Kidney glomerular epithelial cell (primary cell): ENCODE data around the gene NDUFS4.
A peak's percentile ranks its signal among the peaks of the same experiment; 100 is the strongest.
"Not testable (repeated sequence)": the region's sequence is repeated elsewhere in the genome, so short reads cannot be mapped to it uniquely, and the experiment has no call there.

Experiments
- DNase-seq: peaks from one replicate; lab custom pipeline; 2025; lab: John Stamatoyannopoulos, UW

NDUFS4 gene

DNA sequence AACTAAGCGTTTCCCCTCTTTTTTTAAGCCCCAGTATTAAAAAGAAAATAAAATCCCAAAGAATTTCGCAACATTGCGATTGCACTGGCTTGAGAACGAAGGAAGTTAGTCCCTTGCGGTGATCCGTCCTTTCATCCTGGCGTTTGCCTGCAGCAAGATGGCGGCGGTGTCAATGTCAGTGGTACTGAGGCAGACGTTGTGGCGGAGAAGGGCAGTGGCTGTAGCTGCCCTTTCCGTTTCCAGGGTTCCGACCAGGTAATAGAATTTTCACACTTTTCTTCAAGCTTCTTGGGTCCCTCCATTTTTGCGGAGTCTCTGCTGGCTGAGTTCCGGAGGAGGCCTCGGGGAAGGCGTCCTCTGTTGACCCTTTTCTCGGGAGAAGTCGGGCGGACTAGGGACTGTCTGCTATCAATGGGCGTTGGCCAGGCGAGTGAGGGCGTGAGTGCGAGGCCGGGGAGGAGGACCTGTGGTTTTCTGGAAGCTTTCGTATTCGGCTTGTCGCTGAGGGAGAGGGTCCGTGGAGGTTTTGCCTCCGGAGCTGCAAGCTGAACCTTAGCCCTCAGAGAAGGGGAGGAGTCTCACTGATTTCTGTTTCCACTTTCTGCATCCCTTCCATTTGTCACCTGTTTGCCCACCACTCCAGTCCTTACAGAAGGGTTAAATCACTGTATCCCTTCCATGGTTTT is at the start of gene NDUFS4:
NDUFS4 (plus strand) TSS at position 134 of the 686 bp plus-strand sequence; CDS start at position 158, 24 bp downstream.
- DNase-seq: peak; percentile 90

DNA sequence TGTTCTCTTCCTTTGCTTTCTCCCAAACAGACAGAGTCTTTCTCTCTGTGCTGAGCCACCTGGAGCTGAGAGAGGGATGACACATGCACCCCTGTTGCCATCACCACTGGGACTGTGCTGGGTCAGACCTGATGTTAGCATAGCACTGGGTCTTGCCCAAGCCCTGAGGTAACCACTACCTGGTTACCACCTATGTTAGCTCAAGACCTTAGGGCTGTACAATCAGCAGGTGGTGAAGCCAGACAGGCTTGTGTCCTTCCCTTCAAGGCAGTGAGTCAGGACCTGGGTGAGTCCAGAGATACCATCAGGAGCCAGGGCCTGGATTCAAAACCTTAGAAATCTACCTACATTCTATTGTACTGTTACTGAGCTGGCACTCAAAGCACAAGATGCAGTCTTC is 47.9 kb upstream of the NDUFS4 start:
- DNase-seq: no peak

DNA sequence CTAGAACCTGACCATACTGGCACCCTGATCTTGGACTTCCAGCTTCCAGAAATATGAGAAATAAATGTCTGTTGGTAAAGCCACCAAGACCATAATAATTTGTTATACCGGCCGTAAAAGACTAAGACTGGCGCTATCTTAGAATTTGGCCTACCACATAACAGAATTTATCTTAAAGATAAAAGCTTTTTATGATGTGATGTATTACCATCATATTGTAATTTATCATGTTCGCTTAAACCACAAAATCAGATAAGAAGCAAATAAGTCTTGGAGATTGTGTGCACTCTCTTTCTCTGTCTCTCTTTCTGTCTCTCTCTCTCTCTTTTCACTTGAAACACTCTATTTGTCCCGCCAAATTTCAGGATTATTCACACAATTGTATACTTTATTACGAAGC is 44.5 kb upstream of the NDUFS4 start:
- DNase-seq: no peak

DNA sequence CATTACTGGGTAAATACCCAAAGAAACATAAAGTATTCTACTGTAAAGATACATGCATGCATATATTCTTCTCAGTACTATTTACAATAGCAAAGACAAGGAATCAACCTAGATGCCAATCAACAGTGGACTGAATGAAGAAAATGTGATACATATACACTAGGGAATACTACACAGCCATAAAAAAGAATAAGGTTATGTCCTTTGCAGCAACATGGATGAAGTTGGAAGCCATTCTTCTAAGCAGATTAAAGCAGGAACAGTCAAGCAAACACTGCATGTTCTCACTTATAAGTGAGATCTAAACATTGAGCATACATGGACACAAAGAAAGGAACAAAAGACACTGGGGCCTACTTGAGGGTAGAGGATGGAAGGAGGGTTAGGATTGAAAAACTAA is 39.6 kb upstream of the NDUFS4 start:
- no peak for DNase-seq

DNA sequence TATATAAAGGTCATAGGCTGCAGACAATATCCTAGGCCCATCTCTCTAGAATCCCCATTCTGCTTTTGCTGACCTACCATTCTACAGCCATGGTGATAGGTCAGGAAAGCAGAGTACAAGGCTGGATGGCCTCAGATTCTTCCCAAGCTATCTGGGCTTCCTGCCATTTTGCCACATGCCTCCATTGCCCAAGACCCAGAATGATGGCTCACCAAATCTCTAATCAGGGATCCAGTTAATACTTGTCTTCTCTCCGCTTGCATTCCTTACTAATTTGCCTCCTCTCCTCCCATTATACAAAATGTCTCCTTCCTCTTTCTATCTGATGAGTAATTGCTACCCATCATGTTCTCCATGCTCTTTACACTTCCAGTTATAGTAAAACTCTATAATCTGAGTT is 22.7 kb upstream of the NDUFS4 start:
- no peak for DNase-seq

DNA sequence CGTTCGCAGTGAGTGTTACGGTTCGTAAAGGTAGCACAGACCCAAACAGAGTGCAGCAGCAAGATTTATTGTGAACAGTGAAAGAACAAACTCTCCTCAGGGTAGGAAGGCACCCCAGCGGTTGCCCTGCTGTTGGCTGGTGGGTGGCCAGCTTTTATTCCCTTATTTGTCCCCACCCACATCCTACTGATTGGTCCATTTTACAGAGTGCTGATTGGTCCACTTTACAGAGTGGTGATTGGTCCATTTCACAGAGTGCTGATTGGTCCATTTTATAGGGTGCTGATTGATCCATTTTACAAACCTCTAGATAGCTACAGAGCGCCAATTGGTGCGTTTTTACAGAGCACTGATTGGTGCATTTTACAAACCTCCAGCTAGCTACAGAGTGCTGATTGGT is 19.7 kb upstream of the NDUFS4 start:
- DNase-seq: not testable (repeated sequence)

DNA sequence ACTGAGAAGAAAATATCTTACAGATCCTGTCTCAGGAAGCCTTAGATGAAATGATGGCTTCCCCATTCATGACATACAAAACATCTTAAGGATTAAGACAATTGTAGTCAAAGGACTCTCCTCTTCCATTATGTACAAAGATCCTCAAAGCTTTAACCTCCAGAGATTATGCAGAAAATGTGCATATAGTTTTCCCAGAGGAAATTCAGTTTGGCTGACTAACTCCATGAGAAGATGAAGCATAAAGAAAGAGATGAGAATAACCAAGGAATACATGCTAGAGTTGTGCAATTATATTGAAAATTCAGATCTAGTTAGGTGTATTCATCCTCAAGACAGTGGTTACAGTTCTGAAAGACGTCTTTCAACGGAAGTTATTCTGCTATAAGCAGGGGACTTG is 18.6 kb upstream of the NDUFS4 start:
- no peak for DNase-seq

DNA sequence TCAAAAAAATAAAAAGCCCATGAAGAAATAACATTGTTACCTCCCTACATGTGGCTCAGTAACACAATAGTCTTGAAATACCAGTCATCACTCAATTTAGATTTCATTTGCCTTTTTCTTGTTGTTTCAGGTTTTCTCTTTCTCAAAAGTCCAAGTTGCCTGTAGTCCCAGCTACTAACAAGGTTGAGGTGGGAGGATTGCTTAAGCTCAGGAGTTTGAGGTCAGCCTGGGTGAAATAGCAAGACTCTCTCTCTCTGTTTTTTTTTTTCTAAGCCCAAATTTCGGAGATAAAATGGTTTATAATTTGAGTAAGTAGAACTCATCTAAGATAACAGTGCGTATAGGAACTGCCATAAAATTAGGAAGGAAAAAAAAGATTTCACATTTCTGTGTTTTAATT is 17.5 kb upstream of the NDUFS4 start:
- no peak for DNase-seq

DNA sequence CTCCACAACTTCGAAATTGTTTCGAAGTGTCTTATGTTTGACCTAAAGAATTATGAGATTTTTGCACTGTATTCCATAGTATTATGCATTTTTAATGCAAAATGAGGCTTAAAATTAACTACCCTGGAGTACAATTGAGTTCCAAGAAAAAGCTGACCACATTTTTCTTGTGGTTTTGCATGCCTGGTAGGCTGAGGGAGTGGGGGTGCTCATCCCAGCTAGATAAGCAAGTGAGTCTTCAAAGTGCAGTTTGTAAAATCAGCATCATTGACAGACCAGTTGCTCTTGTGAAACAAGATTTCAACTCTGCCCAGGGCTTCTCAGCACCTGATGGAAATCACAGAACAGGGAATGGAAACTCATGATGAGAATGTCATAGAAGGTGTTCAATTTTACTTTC is 17.0 kb upstream of the NDUFS4 start:
- peak; percentile 8 for DNase-seq

DNA sequence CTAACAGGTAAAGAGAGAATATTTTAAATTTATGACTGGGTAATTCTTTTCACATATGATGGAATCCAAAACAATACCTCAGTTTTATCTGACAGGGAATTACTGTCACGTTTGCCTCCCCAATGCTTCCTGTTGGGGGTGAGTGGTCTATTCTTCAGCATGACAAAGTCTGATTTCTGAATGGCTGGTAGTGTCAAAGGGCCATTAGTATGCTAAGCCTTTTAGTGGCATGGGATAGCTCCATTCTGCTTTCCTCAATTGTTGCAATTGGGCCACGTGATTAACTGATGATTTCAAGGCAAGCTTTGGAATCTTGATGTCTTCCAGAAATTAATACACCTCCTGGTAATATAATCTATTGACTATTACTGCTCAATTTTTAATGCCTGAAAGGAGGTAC is 14.7 kb upstream of the NDUFS4 start:
- DNase-seq: no peak

DNA sequence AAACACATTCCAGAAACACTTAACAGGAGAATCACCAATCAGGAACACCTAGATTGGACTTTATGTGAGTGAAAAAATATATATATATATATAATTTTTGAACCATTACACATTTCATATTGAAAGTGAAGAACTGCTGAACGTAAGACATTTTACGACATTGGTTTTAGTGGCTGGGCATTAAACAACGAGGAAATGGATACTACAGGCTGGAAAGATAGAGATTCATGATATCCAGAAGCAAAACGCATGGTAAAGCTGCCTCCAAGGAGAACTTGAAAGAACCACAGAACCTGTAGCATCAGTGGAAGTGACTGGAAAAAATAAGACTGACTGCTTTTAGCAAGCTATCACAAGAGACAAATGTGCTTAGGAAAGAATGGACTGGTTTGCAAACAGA is 13.2 kb upstream of the NDUFS4 start:
- DNase-seq: no peak

DNA sequence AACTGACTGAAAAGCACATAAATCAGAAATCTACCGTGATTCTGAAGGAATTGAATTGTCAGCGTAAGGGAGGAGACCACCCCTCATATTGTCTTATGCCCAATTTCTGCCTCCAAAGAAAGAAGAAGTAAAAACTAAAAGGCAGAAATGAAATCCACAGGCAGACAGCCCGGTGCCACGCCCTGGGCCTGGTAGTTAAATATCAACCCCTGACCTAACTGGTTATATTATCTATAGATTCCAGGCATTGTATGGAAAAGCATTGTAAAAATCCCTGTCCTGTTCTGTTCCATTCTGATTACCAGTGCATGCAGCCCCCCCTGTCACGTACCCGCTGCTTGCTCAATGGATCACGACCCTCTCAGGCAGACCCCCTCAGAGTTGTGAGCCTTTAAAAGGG is 11.9 kb upstream of the NDUFS4 start:
- not testable (repeated sequence) for DNase-seq

DNA sequence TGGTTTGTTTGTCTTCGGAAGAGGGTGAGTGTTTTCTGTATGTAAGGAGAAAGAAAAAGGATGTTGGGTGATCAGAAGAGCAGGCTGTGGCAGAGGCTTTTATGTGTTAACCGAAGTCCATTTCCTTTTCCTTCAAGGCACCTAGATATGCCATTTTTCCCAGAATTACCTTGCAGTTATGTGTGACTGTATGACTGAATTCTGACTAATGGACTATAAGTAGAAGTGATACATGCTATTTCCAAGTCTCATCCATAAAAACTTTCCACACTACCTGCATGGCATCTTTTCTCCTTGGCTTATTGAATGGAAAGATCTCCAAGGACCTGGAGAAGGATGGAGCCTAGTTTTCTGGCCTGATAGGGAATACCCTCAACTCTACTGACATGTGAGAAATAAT is 10.6 kb upstream of the NDUFS4 start:
- no peak for DNase-seq

DNA sequence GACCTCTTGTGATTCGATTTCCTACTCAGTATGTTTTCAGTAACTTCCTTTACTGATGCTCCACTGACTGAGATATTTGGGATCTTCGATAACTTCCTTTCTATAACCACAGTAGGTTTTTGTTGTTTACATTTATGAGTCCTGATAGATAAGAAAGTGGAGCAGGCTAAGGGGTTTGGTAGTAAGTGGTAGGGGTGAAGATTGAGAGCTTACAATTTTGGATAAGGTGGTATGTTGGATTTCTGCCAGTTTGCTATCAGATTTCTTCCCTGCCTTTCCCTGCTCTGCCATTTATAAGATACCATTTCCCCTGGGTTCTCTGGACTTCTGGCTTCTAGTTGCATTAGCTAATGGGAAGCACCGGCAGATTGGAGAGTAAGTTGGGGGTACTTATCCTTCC is 7.9 kb upstream of the NDUFS4 start:
- no peak for DNase-seq

DNA sequence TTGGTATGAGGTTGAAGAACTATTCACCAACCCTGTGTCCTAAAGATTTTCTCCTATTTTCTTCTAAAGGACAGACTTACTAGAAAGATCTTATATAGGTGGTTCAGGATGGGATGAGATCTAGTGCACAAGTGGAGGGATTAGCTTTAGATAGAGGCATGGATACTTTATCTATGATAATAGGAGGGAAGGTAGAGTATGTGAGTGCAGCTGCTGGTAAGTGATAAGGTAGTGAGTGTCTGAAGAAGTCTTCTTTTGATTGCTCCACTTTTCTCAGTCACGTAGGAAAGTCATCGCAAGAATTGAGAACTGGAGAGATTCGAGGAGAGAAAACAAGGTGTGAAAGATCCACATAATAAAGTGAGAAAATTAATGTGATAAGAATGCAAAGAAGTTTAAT is 6.0 kb upstream of the NDUFS4 start:
- DNase-seq: no peak

DNA sequence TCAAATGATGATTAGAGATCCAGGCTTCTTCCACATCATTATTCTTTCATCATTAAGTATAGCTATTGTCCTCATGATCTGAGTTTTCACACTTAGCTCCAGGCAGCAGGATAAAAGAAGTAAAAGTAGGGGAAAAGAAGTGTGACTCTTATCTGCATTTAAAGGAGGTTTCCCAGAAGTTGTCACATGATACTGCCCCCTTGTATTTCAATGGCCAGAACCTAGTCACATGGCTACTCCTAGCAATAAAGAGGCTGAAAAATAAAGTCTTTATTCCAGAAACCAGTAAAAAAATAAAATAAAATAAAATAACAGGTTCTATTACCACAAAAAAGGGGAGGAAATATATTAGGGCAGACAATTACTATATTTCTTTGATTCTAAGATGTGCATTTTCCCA is 5.3 kb upstream of the NDUFS4 start:
- no peak for DNase-seq

DNA sequence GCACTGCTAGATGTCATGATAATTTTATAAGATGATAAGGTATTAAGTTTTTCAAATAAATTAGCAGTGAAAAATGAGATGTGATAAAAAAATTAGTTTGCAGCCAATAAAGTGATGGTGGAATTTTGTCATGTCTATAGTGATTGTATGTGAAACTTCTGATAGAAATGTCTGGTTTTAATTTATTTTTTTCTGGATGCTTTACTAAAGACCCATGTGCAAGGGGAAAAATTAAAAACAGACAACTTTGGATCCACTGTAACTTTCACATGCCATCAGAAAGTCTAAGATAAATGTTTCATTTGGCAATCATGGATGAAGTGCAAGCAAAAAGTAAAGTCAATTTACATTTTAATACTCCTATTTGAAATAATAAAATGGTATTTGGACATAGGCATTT is 4.4 kb upstream of the NDUFS4 start:
- DNase-seq: no peak

DNA sequence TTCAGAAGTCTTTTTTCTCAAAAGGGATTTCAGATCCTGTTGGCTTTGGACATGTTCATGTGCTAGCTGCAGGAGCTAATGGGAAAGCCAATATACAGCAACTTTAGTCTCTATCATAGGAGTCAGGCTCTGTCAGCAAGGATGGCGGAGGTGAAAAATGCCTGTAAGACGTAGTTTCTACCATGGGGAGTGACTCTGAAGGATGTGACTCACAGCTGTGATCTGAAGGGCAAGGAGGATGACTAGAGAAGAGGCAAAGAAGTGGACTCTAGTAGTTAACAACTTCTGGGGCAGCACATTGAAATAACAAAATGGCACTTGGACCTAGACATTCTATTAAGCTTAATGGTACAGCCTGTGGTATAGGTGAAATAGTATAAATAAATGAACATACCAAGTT is 3.1 kb upstream of the NDUFS4 start:
- DNase-seq: no peak

DNA sequence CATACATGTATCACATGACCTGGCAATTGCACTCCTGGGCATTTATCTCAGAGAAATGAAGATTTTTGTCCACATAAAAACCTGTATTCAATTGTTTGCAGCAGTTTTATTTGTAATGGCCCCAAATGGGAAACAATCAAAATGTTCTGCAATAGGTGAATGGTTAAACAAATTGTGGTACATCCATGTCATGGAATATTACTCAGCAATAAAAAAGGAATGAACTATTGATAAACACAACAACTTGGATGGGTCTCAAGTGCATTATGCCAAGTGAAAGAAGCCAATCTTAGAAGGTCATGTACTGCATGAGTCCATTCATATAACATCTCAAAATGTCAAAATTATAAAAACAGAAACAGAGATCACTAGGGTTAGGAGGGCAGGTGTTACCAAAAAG is 1.5 kb upstream of the NDUFS4 start:
- DNase-seq: no peak

DNA sequence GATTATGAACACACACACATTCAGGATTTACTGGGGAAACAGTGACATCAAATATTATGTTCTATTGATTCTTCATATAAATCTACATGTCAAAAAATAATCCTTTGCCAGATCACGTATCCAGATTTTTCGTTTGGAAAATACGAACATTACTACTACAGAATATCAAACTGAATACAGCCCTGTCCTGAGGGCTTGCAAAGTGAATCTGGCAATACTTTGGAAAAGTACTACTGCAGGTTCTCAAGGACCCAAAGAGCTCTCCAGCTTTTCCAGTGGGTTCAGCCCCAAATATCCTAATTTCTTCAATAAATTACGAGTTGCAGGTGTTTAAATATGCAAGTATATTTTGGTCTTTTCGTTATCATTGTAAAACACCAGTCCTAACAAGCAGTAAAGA is 411 bp upstream of the NDUFS4 start:
- no peak for DNase-seq

DNA sequence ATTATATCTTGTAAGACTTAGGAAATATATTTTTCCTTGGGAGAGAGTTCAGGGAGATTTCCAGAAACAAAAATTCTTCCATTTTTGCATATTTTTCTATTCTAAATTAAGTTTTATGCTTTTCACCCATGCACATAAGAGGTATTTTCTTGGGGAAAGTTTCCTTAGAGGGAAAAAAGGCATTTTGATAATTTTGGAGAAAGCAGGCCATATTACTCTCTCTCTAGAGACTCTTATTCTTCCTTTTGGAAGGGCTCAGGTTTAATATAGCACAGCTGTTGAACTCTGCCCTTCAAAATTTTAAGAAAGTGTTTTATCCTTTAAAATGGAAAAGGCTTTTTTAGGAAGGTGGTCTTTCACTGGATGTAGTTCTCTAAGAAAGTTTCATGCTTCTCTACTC is 8.0 kb downstream of the NDUFS4 start:
- DNase-seq: no peak

DNA sequence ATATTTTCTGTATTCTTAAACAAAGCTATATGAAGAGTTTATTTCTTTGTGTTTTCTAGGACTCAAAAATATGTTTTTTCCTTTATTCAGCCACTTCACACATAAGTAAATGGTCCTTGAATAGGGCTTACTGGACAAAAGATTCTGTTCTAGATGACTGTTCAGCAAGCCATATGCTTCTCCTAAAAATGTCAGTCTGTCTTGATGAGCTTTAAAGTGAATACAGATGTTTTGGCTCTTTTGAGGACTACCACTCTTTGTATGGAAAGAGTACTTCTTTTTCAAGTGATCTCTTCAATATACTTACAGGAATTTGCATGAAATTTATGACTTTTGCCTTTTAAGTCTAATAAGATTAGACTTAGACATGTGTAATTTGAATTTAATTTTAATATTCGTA is 8.4 kb downstream of the NDUFS4 start:
- no peak for DNase-seq

DNA sequence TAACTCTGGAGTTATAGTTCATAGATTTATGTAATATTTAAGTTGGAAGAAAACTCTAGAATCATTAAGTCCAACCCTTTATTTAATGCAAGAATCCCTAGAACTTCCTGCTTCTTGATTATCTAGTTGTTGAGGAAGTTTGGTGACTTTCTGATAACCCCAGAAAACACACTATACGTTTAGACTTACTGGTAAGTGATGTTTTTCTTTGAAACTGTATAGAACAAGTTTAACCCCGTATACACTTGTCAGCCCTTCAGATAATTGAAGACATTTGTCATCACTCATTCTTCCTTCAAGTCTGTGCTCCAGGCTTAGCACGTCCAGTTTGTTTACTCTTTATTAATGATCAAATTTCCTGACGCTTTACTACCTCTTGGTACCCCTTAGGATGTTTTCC is 9.0 kb downstream of the NDUFS4 start:
- no peak for DNase-seq

DNA sequence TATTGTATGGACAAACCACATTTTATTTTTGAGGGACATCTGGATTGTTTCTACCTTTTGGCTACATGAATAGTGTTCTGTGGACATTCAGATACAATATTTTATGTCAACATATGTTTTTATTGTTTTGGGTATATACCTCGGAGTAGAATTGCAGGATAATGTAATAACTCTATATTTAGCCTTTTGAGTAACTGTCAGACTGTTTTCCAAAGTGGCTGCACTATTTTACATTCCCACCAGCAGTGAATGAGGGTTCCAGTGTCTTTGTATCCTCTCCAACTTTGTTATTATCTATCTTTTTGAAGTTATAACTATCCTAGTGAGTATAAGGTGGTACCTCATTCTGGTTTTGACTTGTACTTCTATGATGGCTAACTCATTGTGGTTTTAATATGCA is 11.0 kb downstream of the NDUFS4 start:
- DNase-seq: no peak

DNA sequence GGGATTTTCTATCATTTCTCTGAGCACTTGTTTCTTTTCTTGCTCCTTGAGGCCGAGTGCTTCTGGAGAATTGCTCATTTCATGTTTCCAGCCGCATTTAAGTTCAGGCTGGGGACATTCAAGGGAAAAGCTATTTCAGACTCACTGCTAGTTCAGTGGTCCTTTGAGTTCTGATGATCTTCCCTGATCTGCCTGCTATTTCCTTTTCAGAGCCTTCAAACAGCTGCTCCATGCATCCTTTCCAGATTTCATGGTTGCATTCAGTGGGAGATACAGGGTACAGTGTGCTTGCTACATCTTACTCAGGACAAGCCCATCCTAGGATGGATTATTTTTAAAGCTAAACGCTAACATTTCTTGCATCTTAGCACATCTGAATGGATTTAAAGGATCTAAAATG is 14.7 kb downstream of the NDUFS4 start:
- DNase-seq: no peak
